HG02588 (cell line): ENCODE data around the gene OAS1.
"Not testable (repeated sequence)": the region's sequence is repeated elsewhere in the genome, so short reads cannot be mapped to it uniquely, and the experiment has no call there.

ENCODE experiments used
- ATAC-seq: cut with Tn5 transposase; IDR thresholded peaks from one replicate; pipeline ENCODE4 v1.9.1; 2021; ENCODE audit warnings: mild to moderate bottlenecking, moderate library complexity; ENCODE audit not compliant: unreplicated experiment

The OAS1 gene

GRCh38 chr12:112900298-112901145 lies 6.2 kb upstream of the OAS1 start:
- ATAC-seq = no peak

- no peak for ATAC-seq
These were observed 5.5 kb upstream of the OAS1 start for GRCh38 chr12:112901271-112901670.

DNA sequence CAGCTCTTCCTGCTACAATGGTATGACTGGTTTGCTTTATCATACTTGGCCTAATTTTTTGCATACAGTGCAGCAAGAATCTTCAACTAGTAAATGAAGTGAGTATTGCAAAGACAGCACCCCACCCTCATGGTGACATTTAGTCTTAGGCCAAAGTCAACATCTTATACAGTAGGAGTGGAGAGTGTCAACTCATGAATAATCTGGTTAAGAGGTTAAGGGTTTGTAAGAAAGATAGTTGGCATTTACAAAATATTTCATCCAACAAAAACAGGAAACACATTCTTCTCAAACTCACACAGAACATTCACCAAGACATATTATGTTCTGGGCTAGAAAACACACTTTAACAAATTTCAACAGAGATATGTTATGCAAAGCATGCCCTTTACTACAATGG lies 2.2 kb upstream of the OAS1 start:
- no peak for ATAC-seq

GRCh38 chr12:112905451-112906089 lies 1.2 kb upstream of the OAS1 start:
- no peak for ATAC-seq

DNA sequence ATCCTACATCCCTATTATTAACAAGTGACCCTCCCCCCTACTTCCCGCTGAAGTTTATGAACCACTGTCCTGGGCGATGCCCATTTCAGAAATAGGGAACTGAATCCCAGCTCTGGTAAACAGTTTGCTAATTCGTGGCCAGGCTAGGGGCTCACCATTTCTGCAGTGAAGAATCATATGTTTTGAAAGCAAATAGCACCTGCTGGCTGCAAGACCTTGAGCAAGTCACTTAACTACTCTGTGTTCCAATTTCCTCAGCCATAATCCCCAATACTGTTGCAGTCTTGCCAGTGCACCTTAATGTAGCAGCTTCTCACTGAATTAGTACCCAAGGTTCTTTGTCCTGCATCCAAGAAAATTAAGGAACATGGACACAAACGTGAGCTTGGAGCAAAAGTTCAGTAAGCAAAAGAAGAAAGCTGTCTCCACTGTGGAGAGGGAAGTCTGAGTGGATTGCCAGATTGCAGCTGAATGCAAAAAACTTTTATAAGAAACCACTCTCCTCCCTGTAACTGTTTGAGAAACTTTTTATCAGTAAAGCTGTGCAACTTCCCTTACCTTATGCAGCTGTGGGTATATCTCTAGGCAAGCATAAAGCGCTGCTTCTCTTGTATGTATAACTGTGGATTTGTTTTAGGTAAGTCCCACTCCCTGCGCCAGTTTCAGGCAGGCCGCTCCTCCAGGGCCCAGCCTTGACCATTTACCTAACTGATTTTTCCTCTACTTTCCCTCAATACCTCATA lies 824 bp downstream of the OAS1 start:
- ATAC-seq = peak; percentile 61

DNA sequence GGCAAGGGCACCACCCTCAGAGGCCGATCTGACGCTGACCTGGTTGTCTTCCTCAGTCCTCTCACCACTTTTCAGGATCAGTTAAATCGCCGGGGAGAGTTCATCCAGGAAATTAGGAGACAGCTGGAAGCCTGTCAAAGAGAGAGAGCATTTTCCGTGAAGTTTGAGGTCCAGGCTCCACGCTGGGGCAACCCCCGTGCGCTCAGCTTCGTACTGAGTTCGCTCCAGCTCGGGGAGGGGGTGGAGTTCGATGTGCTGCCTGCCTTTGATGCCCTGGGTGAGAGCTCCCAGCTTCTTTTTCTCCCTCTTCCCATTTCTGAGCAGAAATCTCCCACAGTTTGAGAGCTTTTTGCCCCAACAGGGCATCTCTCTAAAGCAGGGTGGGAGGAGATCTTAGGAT lies 1.8 kb downstream of the OAS1 start:
- ATAC-seq = no peak

DNA sequence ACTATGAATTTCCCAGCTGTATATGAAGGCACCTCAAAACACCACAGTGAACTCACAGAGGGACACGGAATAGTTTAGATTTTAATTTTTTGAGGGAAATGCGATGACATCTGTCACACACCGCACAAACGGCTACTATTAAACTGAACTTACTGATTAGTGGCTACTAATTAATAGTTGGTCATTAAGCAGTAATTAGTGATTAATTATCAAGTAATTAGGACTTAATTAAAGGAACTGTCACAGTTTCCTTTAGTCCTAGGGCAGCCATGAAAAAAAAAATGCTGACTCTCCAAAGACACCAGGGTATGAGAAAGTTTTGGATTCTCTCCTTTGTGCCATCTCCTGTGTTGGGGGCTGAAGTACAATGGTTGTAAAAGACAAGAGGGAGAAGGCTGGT lies 2.9 kb downstream of the OAS1 start:
- ATAC-seq = no peak

- ATAC-seq = no peak
These were observed 6.4 kb downstream of the OAS1 start for GRCh38 chr12:112913038-112913688.

GRCh38 chr12:112913888-112914287 lies 7.1 kb downstream of the OAS1 start:
- ATAC-seq = not testable (repeated sequence)

DNA sequence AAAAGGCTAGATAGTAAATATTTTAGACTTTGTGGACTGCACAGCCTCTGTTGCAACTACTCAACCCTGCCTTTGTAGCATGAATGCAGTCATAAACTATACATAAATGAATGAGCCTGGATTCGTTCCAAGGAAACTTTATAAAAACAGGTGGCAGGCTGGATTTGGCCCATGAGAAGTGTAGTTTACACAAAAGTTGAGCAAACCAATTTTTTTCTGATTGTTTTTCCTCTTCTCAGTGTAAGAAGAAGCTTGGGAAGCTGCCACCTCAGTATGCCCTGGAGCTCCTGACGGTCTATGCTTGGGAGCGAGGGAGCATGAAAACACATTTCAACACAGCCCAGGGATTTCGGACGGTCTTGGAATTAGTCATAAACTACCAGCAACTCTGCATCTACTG lies 9.5 kb downstream of the OAS1 start:
- no peak for ATAC-seq

DNA sequence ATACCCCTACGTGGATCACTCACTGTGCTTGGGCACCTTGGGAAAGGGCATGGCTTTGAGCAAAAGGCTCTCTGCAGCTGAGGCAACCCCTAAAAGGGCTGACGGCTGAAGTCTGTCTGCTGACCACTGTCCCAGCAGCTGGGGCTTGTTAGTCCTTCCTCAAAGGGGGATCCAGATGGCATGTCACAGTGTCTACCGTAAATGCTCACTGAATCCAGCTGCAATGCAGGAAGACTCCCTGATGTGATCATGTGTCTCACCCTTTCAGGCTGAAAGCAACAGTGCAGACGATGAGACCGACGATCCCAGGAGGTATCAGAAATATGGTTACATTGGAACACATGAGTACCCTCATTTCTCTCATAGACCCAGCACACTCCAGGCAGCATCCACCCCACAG lies 12.4 kb downstream of the OAS1 start:
- no peak for ATAC-seq

- peak; percentile 76 for ATAC-seq
These were observed 18.2 kb downstream of the OAS1 start for GRCh38 chr12:112924986-112925385.

- not testable (repeated sequence) for ATAC-seq
These were observed 19.8 kb downstream of the OAS1 start for GRCh38 chr12:112926416-112927033.

GRCh38 chr12:112927475-112927874 lies 20.7 kb downstream of the OAS1 start:
- no peak for ATAC-seq

GRCh38 chr12:112927925-112928324 lies 21.2 kb downstream of the OAS1 start:
- no peak for ATAC-seq

- no peak for ATAC-seq
These were observed 22.2 kb downstream of the OAS1 start for GRCh38 chr12:112928978-112929377.

GRCh38 chr12:112929715-112930114 lies 23.0 kb downstream of the OAS1 start:
- ATAC-seq = no peak

DNA sequence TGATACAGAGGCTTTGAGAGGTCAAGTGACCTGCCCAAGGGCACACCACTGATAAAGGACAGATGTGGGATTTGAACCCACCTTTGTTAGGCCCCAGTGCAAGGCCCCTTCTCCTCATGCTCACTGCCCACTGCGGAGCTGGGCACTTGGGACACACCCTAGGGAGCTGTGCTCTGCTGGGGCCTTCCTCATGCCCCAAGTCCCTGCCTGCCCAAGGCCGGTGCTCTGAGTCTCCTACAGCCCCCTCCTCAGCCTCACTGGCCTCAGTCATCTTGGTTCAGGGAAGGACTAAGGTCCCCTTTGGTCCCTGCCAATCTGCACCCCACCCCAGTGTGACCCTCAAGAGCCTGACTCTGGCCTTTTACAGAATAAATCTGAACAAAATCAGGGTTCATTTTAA lies 23.6 kb downstream of the OAS1 start:
- ATAC-seq = no peak

GRCh38 chr12:112932485-112933128 lies 25.8 kb downstream of the OAS1 start:
- no peak for ATAC-seq

DNA sequence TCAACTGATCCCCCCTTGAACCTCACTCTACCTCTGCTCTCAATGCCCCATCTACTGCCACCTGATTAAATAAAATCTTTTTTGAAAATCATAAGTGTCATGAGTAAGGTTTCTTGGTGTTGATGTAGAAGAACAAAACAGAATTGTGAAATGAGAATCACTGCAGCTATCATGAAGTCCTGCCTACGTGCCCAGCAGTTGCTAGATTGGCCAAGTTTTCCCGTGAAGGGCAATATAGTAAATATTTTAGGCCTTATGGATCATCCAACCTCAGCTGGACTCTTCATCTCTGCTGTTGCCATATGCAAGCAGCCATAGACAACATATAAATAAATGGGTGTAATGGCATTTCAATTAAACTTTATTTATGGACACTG lies 26.4 kb downstream of the OAS1 start:
- ATAC-seq = no peak
